H1 (cell line): ENCODE results near the gene USH1G. TPM values are rescaled to one million over a fixed set of nuclear protein-coding genes. Genes with fewer than 3 reads are reported as not detected.

ENCODE experiments used
- CTCF ChIA-PET: fragments of 300-600 bp; sonication (Branson Sonifier 250); formaldehyde crosslinking; loops from one replicate; lab custom pipeline; 2021; ENCODE audit not compliant: partially characterized antibody; lab: Charles Lee
- POLR2A ChIA-PET: fragments of 300-600 bp; sonication (Branson Sonifier 250); formaldehyde crosslinking; loops from one replicate; lab custom pipeline; 2021; ENCODE audit warnings: inconsistent platforms; ENCODE audit not compliant: partially characterized antibody; lab: Charles Lee
- DNase-seq, 2 experiments: peaks; one replicate each; pipeline versions ENCODE4 v3.0.0 to v3.0.0-alpha.2; 2010 to 2022; ENCODE audit warnings: low spot score in 2 of 2, low read depth in 1 of 2, mixed read lengths in 1 of 2
- FAIRE-seq: peaks from 2 replicates; lab custom pipeline; 2011; peaks lifted over from hg19 to GRCh38; lab: Jason Lieb, UNC
- H2AFZ ChIP-seq: 2 replicates; pipeline ENCODE4 v1.8.1; 2012; ENCODE audit warnings: low read length, inconsistent platforms
- H2AK5ac ChIP-seq: 2 replicates; pipeline ENCODE4 v1.6.1; 2013; ENCODE audit warnings: low read depth, low read length
- H2BK120ac ChIP-seq: replicated peaks from 2 replicates; pipeline ENCODE3; 2013; ENCODE audit warnings: low read depth, low read length, inconsistent platforms
- H2BK12ac ChIP-seq: 2 replicates; pipeline ENCODE4 v1.6.1; 2013; ENCODE audit warnings: low read depth, low read length
- H2BK15ac ChIP-seq: 2 replicates; pipeline ENCODE4 v1.6.1; 2013; ENCODE audit warnings: low read length
- H2BK20ac ChIP-seq: 2 replicates; pipeline ENCODE4 v1.6.1; 2013; ENCODE audit warnings: low read length
- H2BK5ac ChIP-seq: 2 replicates; pipeline ENCODE4 v1.6.1; 2013; ENCODE audit warnings: low read depth, low read length
- H3K14ac ChIP-seq: 2 replicates; pipeline ENCODE4 v1.6.1; 2013; ENCODE audit warnings: inconsistent platforms; ENCODE audit not compliant: insufficient read length
- H3K18ac ChIP-seq: 2 replicates; pipeline ENCODE4 v1.6.1; 2013; ENCODE audit warnings: low read length; ENCODE audit errors: extremely low read depth
- H3K23ac ChIP-seq: 2 replicates; pipeline ENCODE4 v1.6.1; 2013; ENCODE audit warnings: inconsistent platforms; ENCODE audit not compliant: insufficient read length
- H3K23me2 ChIP-seq: 2 replicates; pipeline ENCODE4 v1.6.1; 2013; ENCODE audit warnings: low read depth, low read length
- H3K27ac ChIP-seq: 2 replicates; pipeline ENCODE4 v1.6.1; 2011; ENCODE audit warnings: low read depth, low read length, inconsistent platforms
- H3K27me3 ChIP-seq, 4 experiments: replicated peaks in 1 of 4; 1 replicate in 1 of 4; 2 replicates in 3 of 4; pipeline versions ENCODE4 v1.6.1 to v1.8.1; 2011 to 2013; ENCODE audit warnings: low read length in 3 of 4, mild to moderate bottlenecking in 3 of 4, inconsistent platforms in 2 of 4, mixed read lengths in 2 of 4, moderate library complexity in 1 of 4; ENCODE audit not compliant: control insufficient read depth in 3 of 4, insufficient read depth in 3 of 4; ENCODE audit errors: extremely low read depth in 1 of 4
- H3K36me3 ChIP-seq, 4 experiments: 2 replicates each; pipeline versions ENCODE4 v1.6.1 to v1.8.1; 2011 to 2013; ENCODE audit warnings: mild to moderate bottlenecking in 4 of 4, low read length in 3 of 4, moderate library complexity in 2 of 4, control low read depth in 1 of 4, inconsistent platforms in 1 of 4; ENCODE audit not compliant: insufficient read depth in 4 of 4, control insufficient read depth in 2 of 4
- H3K4ac ChIP-seq: replicated peaks from 2 replicates; pipeline ENCODE3; 2013; ENCODE audit warnings: low read length, low read depth, mixed read lengths, inconsistent platforms; ENCODE audit not compliant: insufficient read length
- H3K4me1 ChIP-seq, 4 experiments: replicated peaks in 1 of 4; 1 replicate in 1 of 4; 2 replicates in 3 of 4; pipeline versions ENCODE4 v1.6.1 to v1.8.1; 2011 to 2013; ENCODE audit warnings: low read length in 3 of 4, inconsistent platforms in 2 of 4, mixed read lengths in 1 of 4; ENCODE audit not compliant: insufficient read depth in 4 of 4, control insufficient read depth in 3 of 4
- H3K4me2 ChIP-seq, 2 experiments: 2 replicates each; pipeline versions ENCODE4 v1.6.1 to v1.8.1; 2011 to 2013; ENCODE audit warnings: low read depth in 2 of 2, low read length in 2 of 2, control low read depth in 1 of 2, inconsistent platforms in 1 of 2, mild to moderate bottlenecking in 1 of 2; ENCODE audit not compliant: insufficient read depth in 1 of 2
- H3K4me3 ChIP-seq, 4 experiments: fragments of 200-600, 300-600 bp in 1 of 4; sonication (generic), shearing (Covaris generic), sonication (Bioruptor Twin) in 1 of 4; 2 replicates each; pipeline versions ENCODE4 v1.5.1 to v1.8.1; 2011 to 2016; ENCODE audit warnings: low read length in 4 of 4, low read depth in 3 of 4, control low read depth in 2 of 4, inconsistent platforms in 2 of 4, mild to moderate bottlenecking in 2 of 4, mixed read lengths in 1 of 4, moderate library complexity in 1 of 4; ENCODE audit not compliant: insufficient read depth in 2 of 4; ENCODE audit errors: extremely low read depth in 1 of 4
- H3K56ac ChIP-seq: replicated peaks from 2 replicates; pipeline ENCODE3; 2013; ENCODE audit warnings: low read depth, mild to moderate bottlenecking, mixed read lengths, low read length, inconsistent platforms; ENCODE audit not compliant: insufficient read length
- H3K79me1 ChIP-seq: 2 replicates; pipeline ENCODE4 v1.6.1; 2013; ENCODE audit warnings: low read depth, low read length, control low read depth
- H3K79me2 ChIP-seq, 2 experiments: 2 replicates each; pipeline versions ENCODE4 v1.6.1 to v1.8.1; 2012 to 2013; ENCODE audit warnings: low read length in 2 of 2, mild to moderate bottlenecking in 2 of 2, inconsistent platforms in 1 of 2; ENCODE audit not compliant: insufficient read depth in 2 of 2, control insufficient read depth in 1 of 2
- H3K9ac ChIP-seq, 4 experiments: replicated peaks in 1 of 4; 1 replicate in 1 of 4; 2 replicates in 3 of 4; pipeline versions ENCODE4 v1.6.1 to v1.8.1; 2011 to 2013; ENCODE audit warnings: low read depth in 3 of 4, low read length in 3 of 4, control low read depth in 2 of 4, mild to moderate bottlenecking in 2 of 4, moderate library complexity in 2 of 4, inconsistent platforms in 1 of 4; ENCODE audit errors: extremely low read depth in 1 of 4
- H3K9me3 ChIP-seq, 2 experiments: 2 replicates each; pipeline versions ENCODE4 v1.6.1 to v1.8.1; 2012 to 2013; ENCODE audit warnings: mild to moderate bottlenecking in 2 of 2, moderate library complexity in 2 of 2, control low read depth in 1 of 2, inconsistent platforms in 1 of 2, low read depth in 1 of 2, low read length in 1 of 2, mixed read lengths in 1 of 2; ENCODE audit not compliant: insufficient read depth in 2 of 2
- H4K20me1 ChIP-seq, 2 experiments: replicated peaks in 1 of 2; 2 replicates each; pipeline versions ENCODE3 to v1.8.1; 2011 to 2013; ENCODE audit warnings: inconsistent platforms in 2 of 2, low read length in 2 of 2, mild to moderate bottlenecking in 1 of 2; ENCODE audit not compliant: insufficient read depth in 2 of 2, control insufficient read depth in 1 of 2
- H4K5ac ChIP-seq: 2 replicates; pipeline ENCODE4 v1.6.1; 2013; ENCODE audit warnings: low read length, low read depth, mixed read lengths, inconsistent platforms; ENCODE audit not compliant: insufficient read length
- H4K8ac ChIP-seq: 2 replicates; pipeline ENCODE4 v1.8.0; 2013; ENCODE audit warnings: mild to moderate bottlenecking, moderate library complexity, low read length, inconsistent platforms; ENCODE audit not compliant: insufficient read depth; ENCODE audit errors: extremely low read depth
- H4K91ac ChIP-seq: replicated peaks from 2 replicates; pipeline ENCODE3; 2013; ENCODE audit warnings: low read length, mixed read lengths, inconsistent platforms; ENCODE audit not compliant: insufficient read length
- BACH1 ChIP-seq: IDR thresholded peaks from 2 replicates; pipeline ENCODE4 v1.6.1; 2012; ENCODE audit warnings: low read length, improper control_type of control experiment
- CREB1 ChIP-seq: IDR thresholded peaks from 2 replicates; pipeline ENCODE4 v1.6.1; 2012; ENCODE audit warnings: inconsistent platforms
- JUND ChIP-seq: IDR thresholded peaks from 2 replicates; pipeline ENCODE4 v1.6.1; 2011; ENCODE audit warnings: mild to moderate bottlenecking, improper control_type of control experiment, low read length
- RAD21 ChIP-seq, 2 experiments: IDR thresholded peaks in 1 of 2; conservative IDR thresholded peaks in 1 of 2; 2 replicates each; pipeline ENCODE4 v1.6.1; 2011; ENCODE audit warnings: low read depth in 2 of 2, low read length in 2 of 2, improper control_type of control experiment in 1 of 2, inconsistent platforms in 1 of 2, mild to moderate bottlenecking in 1 of 2, moderate library complexity in 1 of 2
- RNF2 ChIP-seq: fragments of 200-900, 300-1000 bp; sonication (generic); IDR thresholded peaks from 2 replicates; pipeline ENCODE4 v1.7.1; 2016; ENCODE audit warnings: borderline replicate concordance, low read depth, mild to moderate bottlenecking, antibody characterized with exemption, low read length; ENCODE audit not compliant: poor library complexity, severe bottlenecking; ENCODE audit errors: missing control alignments
- WGBS, 2 experiments: shearing (Covaris generic) in 1 of 2; methylation state at CpG; one replicate each; pipeline versions ENCODE4 v1.1.6 to v1.1.7; 2013 to 2015; ENCODE audit warnings: low lambda C conversion rate in 2 of 2, mixed read lengths in 2 of 2, inconsistent platforms in 1 of 2, low coverage in 1 of 2, missing lambda C conversion rate in 1 of 2; ENCODE audit not compliant: insufficient replicate concordance in 2 of 2, insufficient coverage in 1 of 2, insufficient read length in 1 of 2; ENCODE audit errors: extremely low coverage in 1 of 2, missing lambda C conversion rate in 1 of 2; 5-methylcytosine and 5-hydroxymethylcytosine counted together
- polyA plus RNA-seq, 7 experiments: library from polyadenylated mRNA; depleted of rRNA in 3 of 7; stranded (reverse) in 5 of 7; unstranded in 2 of 7; fragments of >200 nt in 5 of 7; fragments of 200-250 nt in 2 of 7; gene quantifications; 1 replicate in 5 of 7; 2 replicates in 1 of 7; 4 replicates in 1 of 7; pipeline versions ENCODE4 v1.2.1 to v1.2.3, GENCODE V29; 2011 to 2013; ENCODE audit warnings: missing spikeins in 2 of 7, mixed read lengths in 2 of 7
- total RNA-seq: library from RNA; stranded (reverse); fragmentation: NEBNext Ultra II Directional; extraction: Animal tissue kit (Norgen Biotek cat#: 25700); gene quantifications from 2 replicates; pipeline ENCODE4 v1.2.1, GENCODE V29; 2021
- TF ChIP-seq, protein P1 (sequence below): IDR thresholded peaks from 2 replicates; pipeline ENCODE4 v1.6.1; 2012; ENCODE audit warnings: inconsistent platforms
- TF ChIP-seq, protein P2 (sequence below), 3 experiments: IDR thresholded peaks; 1 replicate in 2 of 3; 2 replicates in 1 of 3; pipeline versions ENCODE4 v1.5.1 to v1.6.1; 2011; ENCODE audit warnings: low read length in 3 of 3, mild to moderate bottlenecking in 3 of 3, inconsistent platforms in 2 of 3, low read depth in 1 of 3, moderate library complexity in 1 of 3; ENCODE audit not compliant: insufficient read depth in 1 of 3; ENCODE audit errors: control extremely low read depth in 1 of 3

The USH1G gene
- total and polyA plus RNA-seq, 2 of the 8 experiments (the other 6 are each of a cell fraction or from before 2014, with no cell fraction given), result 1.6 to 4.3 TPM

DNA sequence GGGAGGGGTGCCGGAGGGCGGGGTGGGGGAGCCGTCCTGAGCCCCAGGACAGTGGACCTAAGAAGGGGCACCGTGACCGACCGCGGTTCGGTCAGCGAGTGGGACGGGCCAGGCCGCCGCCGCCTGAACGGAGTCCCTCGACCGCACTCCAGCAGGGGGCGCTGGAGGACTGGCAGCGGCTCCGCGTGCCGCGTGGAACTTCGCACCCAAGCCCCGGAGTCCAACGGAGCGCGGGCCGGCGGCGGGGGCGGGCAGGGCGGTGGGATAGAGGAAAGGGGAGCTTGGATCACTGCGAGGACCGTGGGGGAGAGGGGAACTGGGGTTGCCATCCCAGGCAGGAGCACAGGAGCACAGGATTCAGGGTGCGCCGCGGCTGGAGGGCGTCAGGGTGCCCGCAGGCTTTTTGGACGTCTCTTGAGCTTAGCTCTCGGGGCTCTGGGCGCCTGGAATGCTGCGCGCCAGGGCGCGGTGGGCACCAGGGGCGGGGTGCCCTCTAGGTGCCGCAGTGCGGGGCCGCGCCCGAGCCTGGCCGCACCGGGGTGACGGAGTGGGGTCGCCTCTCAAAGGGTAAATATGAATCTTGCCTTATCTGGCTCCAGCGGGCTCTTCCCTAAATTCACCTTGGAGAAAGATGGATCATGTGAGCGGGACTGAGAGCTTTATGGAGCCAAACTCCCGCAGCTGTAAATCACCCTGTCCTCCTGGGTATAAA lies 639 bp upstream of the USH1G start:
- Histone ChIP-seq H3K4ac (no peak overlapping the region), H3K4me2 (peak overlapping the region; percentile 90 to 92)
- peak; percentile 73 to 79 for TF ChIP-seq RAD21 (IDR thresholded peaks at IDR 0.05 in 1 of 2, conservative IDR thresholded peaks at IDR 0.05 in 1 of 2; ENCODE audit: low read depth in 2 of 2, low read length in 2 of 2)
- TF ChIP-seq JUND, result no peak
- TF ChIP-seq RNF2, result peak; percentile 39
- TF ChIP-seq CREB1, result no peak; the same call in 1 of the 2 replicates
- TF ChIP-seq, protein P1, sequence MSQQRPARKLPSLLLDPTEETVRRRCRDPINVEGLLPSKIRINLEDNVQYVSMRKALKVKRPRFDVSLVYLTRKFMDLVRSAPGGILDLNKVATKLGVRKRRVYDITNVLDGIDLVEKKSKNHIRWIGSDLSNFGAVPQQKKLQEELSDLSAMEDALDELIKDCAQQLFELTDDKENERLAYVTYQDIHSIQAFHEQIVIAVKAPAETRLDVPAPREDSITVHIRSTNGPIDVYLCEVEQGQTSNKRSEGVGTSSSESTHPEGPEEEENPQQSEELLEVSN, result peak; percentile 88
- peak; percentile 75 for TF ChIP-seq BACH1
- TF ChIP-seq, protein P2, sequence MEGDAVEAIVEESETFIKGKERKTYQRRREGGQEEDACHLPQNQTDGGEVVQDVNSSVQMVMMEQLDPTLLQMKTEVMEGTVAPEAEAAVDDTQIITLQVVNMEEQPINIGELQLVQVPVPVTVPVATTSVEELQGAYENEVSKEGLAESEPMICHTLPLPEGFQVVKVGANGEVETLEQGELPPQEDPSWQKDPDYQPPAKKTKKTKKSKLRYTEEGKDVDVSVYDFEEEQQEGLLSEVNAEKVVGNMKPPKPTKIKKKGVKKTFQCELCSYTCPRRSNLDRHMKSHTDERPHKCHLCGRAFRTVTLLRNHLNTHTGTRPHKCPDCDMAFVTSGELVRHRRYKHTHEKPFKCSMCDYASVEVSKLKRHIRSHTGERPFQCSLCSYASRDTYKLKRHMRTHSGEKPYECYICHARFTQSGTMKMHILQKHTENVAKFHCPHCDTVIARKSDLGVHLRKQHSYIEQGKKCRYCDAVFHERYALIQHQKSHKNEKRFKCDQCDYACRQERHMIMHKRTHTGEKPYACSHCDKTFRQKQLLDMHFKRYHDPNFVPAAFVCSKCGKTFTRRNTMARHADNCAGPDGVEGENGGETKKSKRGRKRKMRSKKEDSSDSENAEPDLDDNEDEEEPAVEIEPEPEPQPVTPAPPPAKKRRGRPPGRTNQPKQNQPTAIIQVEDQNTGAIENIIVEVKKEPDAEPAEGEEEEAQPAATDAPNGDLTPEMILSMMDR (IDR thresholded peaks at IDR 0.05; ENCODE audit: control extremely low read depth in 1 of 3, insufficient read depth in 1 of 3, low read depth in 1 of 3, low read length in 3 of 3), result peak; percentile 71 to 93 (median 80)

More for the DNA sequence above, 639 bp upstream of the USH1G start:
- H3K27me3 ChIP-seq, result peaks cover 40 to 62% (median 53%) of the 10 kb centered on the region in 4 experiments
- no peak overlapping the region for H3K9ac ChIP-seq
- H2BK120ac ChIP-seq, result no peak overlapping the region
- peaks cover 9% of the 10 kb centered on the region; the same call in 1 of the 2 replicates for H3K23me2 ChIP-seq
- H3K79me1 ChIP-seq, result no peaks in the 10 kb centered on the region
- H2BK5ac ChIP-seq, result no peak overlapping the region
- H3K23ac ChIP-seq, result no peak overlapping the region
- H2AK5ac ChIP-seq, result no peak overlapping the region
- H2AFZ ChIP-seq, result 0 out of 2 replicates have a peak overlapping the region, but pooled peaks have one; percentile 26
- H4K20me1 ChIP-seq, result peaks cover 0 to 5% of the 10 kb centered on the region in 2 experiments
- FAIRE-seq (no peak), DNase-seq (peak in 1 of 2 experiments; percentile 89)
- H3K18ac ChIP-seq, result no peak overlapping the region
- H3K9me3 ChIP-seq, result no peaks in the 10 kb centered on the region
- no peak overlapping the region; the same call in 1 of the 2 replicates for H4K8ac ChIP-seq
- no peak overlapping the region for H2BK12ac ChIP-seq
- no peak overlapping the region for H2BK20ac ChIP-seq
- no peak overlapping the region for H4K5ac ChIP-seq
- ChIA-PET POLR2A (interaction anchor here (0.9 to 1.7 kb wide), 5 partner anchors 15 to 50 kb away, joined by 3 to 4 read pairs (median 3); no protein-coding TSS in a partner anchor), CTCF (interaction anchor here (0.6 to 49.9 kb wide), 28 partner anchors 8 to 486 kb away, joined by 3 to 1072 read pairs (median 4); partner anchors contain the start of genes CDR2L, FADS6, FDXR and OTOP3)
- H2BK15ac ChIP-seq, result no peak overlapping the region
- no peak overlapping the region for H3K56ac ChIP-seq
- no peaks in the 10 kb centered on the region; a peak in 1 of 8 replicates for H3K36me3 ChIP-seq
- no peak overlapping the region for H3K14ac ChIP-seq
- no peaks in the 10 kb centered on the region for H3K79me2 ChIP-seq
- peak overlapping the region; percentile 33 to 74 (median 36) for H3K4me3 ChIP-seq
- WGBS, 2 experiments, result 8% methylated on average over 35 of the region's 59 CpGs; no CpG with 5 or more reads in 1 of the 2 experiments
- H3K4me1 ChIP-seq, result peaks cover 0 to 19% (median 16%) of the 10 kb centered on the region in 4 experiments; a peak in 6 of 7 replicates
- H4K91ac ChIP-seq, result no peak overlapping the region
- H3K27ac ChIP-seq, result no peak overlapping the region
